ENCODE results near the gene TNFSF11.

The TNFSF11 gene

GRCh38 chr13:42567906-42568305 lies 6.0 kb upstream of the TNFSF11 start:
- no peak overlapping the region for H3K9ac ChIP-seq (ENCODE audit: low read depth, low read length, poor library complexity, severe bottlenecking)

GRCh38 chr13:42569576-42570344 lies 4.2 kb upstream of the TNFSF11 start:
- Histone ChIP-seq H3K27me3 (ENCODE audit: insufficient read depth, low read length, poor library complexity, severe bottlenecking) (no peaks in the 10 kb centered on the region), H2AFZ (ENCODE audit: low read length) (no peak overlapping the region), H3K79me2 (ENCODE audit: insufficient read depth, low read length) (no peaks in the 10 kb centered on the region), H3K36me3 (ENCODE audit: insufficient read depth, low read length) (no peaks in the 10 kb centered on the region), H3F3A (ENCODE audit: low read depth) (no peaks in the 10 kb centered on the region), H4K20me1 (ENCODE audit: insufficient read depth, low read length, poor library complexity, severe bottlenecking) (no peaks in the 10 kb centered on the region), H3K9me2 (replicated peaks; ENCODE audit: low read depth, low read length) (no peaks in the 10 kb centered on the region), H3K4me3 (ENCODE audit: low read length, poor library complexity, severe bottlenecking) (no peak overlapping the region), H3K9ac (ENCODE audit: low read depth, low read length, poor library complexity, severe bottlenecking) (no peak overlapping the region), H3K9me3 (ENCODE audit: insufficient read depth, low read depth, low read length) (no peaks in the 10 kb centered on the region), H3K4me2 (ENCODE audit: low read depth, low read length, poor library complexity, severe bottlenecking) (no peak overlapping the region), H3K4me1 (ENCODE audit: insufficient read depth, low read length, poor library complexity, severe bottlenecking) (peaks cover 11% of the 10 kb centered on the region)
- TF ChIP-seq CTCF (conservative IDR thresholded peaks at IDR 0.05; ENCODE audit: low read length) (no peak), EZH2phosphoT487 (IDR thresholded peaks at IDR 0.05; ENCODE audit: borderline replicate concordance) (no peak)

More at GRCh38 chr13:42567906-42568305, 6.0 kb upstream of the TNFSF11 start:
- H3K27me3 ChIP-seq (ENCODE audit: insufficient read depth, low read length, poor library complexity, severe bottlenecking) = no peaks in the 10 kb centered on the region
- no peaks in the 10 kb centered on the region for H3K9me3 ChIP-seq (ENCODE audit: insufficient read depth, low read depth, low read length)
- no peaks in the 10 kb centered on the region for H3K79me2 ChIP-seq (ENCODE audit: insufficient read depth, low read length)
- H3F3A ChIP-seq (ENCODE audit: low read depth) = no peaks in the 10 kb centered on the region
- H3K4me2 ChIP-seq (ENCODE audit: low read depth, low read length, poor library complexity, severe bottlenecking) = peak overlapping the region; percentile 18
- no peaks in the 10 kb centered on the region for H4K20me1 ChIP-seq (ENCODE audit: insufficient read depth, low read length, poor library complexity, severe bottlenecking)
- H3K4me1 ChIP-seq (ENCODE audit: insufficient read depth, low read length, poor library complexity, severe bottlenecking) = peaks cover 11% of the 10 kb centered on the region
- H3K36me3 ChIP-seq (ENCODE audit: insufficient read depth, low read length) = no peaks in the 10 kb centered on the region
- TF ChIP-seq CTCF (conservative IDR thresholded peaks at IDR 0.05; ENCODE audit: low read length) (no peak), EZH2phosphoT487 (IDR thresholded peaks at IDR 0.05; ENCODE audit: borderline replicate concordance) (no peak)
- H3K4me3 ChIP-seq (ENCODE audit: low read length, poor library complexity, severe bottlenecking) = no peak overlapping the region
- peak overlapping the region; percentile 57; the same call in 1 of the 2 replicates for H2AFZ ChIP-seq (ENCODE audit: low read length)
- H3K9me2 ChIP-seq (replicated peaks; ENCODE audit: low read depth, low read length) = no peaks in the 10 kb centered on the region

GRCh38 chr13:42571895-42572294 lies 2.1 kb upstream of the TNFSF11 start:
- H3K79me2 ChIP-seq (ENCODE audit: insufficient read depth, low read length) = no peaks in the 10 kb centered on the region
- H3F3A ChIP-seq (ENCODE audit: low read depth) = no peaks in the 10 kb centered on the region
- H3K27me3 ChIP-seq (ENCODE audit: insufficient read depth, low read length, poor library complexity, severe bottlenecking) = no peaks in the 10 kb centered on the region
- no peak overlapping the region for H3K4me3 ChIP-seq (ENCODE audit: low read length, poor library complexity, severe bottlenecking)
- no peaks in the 10 kb centered on the region for H3K9me2 ChIP-seq (replicated peaks; ENCODE audit: low read depth, low read length)
- peaks cover 11% of the 10 kb centered on the region for H3K4me1 ChIP-seq (ENCODE audit: insufficient read depth, low read length, poor library complexity, severe bottlenecking)
- no peak for TF ChIP-seq EZH2phosphoT487 (IDR thresholded peaks at IDR 0.05; ENCODE audit: borderline replicate concordance)
- no peak for TF ChIP-seq CTCF (conservative IDR thresholded peaks at IDR 0.05; ENCODE audit: low read length)
- H4K20me1 ChIP-seq (ENCODE audit: insufficient read depth, low read length, poor library complexity, severe bottlenecking) = no peaks in the 10 kb centered on the region
- no peaks in the 10 kb centered on the region for H3K36me3 ChIP-seq (ENCODE audit: insufficient read depth, low read length)
- H3K9me3 ChIP-seq (ENCODE audit: insufficient read depth, low read depth, low read length) = no peaks in the 10 kb centered on the region; the same call in 1 of the 2 replicates
- H2AFZ ChIP-seq (ENCODE audit: low read length) = no peak overlapping the region
- no peak overlapping the region for H3K9ac ChIP-seq (ENCODE audit: low read depth, low read length, poor library complexity, severe bottlenecking)
- H3K4me2 ChIP-seq (ENCODE audit: low read depth, low read length, poor library complexity, severe bottlenecking) = no peak overlapping the region

Data from Loucy (cell line).